AG08396 (cell line): ENCODE data around the gene MNX1.
A peak's percentile ranks its signal among the peaks of the same experiment; 100 is the strongest.

Experiments used
- DNase-seq: peaks from one replicate; pipeline ENCODE4 v3.0.0; 2012; ENCODE audit warnings: low spot score, mixed read lengths

The MNX1 gene

GRCh38 chr7:157001920-157002818, 8.3 kb downstream of the MNX1 start:
- DNase-seq, result no peak

- DNase-seq, result no peak
These were observed 9.5 kb downstream of the MNX1 start for GRCh38 chr7:157000741-157001653.

GRCh38 chr7:156999958-157000726, 10.3 kb downstream of the MNX1 start:
- no peak for DNase-seq

- peak; percentile 26 for DNase-seq
These were observed 11.2 kb downstream of the MNX1 start for GRCh38 chr7:156998988-156999957.

- DNase-seq, result no peak
These were observed 16.0 kb downstream of the MNX1 start for GRCh38 chr7:156994417-156994816.

GRCh38 chr7:156993925-156994235, 16.6 kb downstream of the MNX1 start:
- no peak for DNase-seq

GRCh38 chr7:156993021-156993924, 17.2 kb downstream of the MNX1 start:
- no peak for DNase-seq

- no peak for DNase-seq
These were observed 20.5 kb downstream of the MNX1 start for GRCh38 chr7:156989766-156990535.

- no peak for DNase-seq
These were observed 21.9 kb downstream of the MNX1 start for GRCh38 chr7:156988343-156989185.

- no peak for DNase-seq
These were observed 24.1 kb downstream of the MNX1 start for GRCh38 chr7:156986378-156986777.

- DNase-seq, result no peak
These were observed 25.1 kb downstream of the MNX1 start for GRCh38 chr7:156985101-156985992.

- peak; percentile 66 for DNase-seq
These were observed 26.1 kb downstream of the MNX1 start for GRCh38 chr7:156984174-156984891.

GRCh38 chr7:156979711-156980110, 30.8 kb downstream of the MNX1 start:
- no peak for DNase-seq

- DNase-seq, result no peak
These were observed 31.4 kb downstream of the MNX1 start for GRCh38 chr7:156979007-156979606.

GRCh38 chr7:156975620-156976019, 34.8 kb downstream of the MNX1 start:
- no peak for DNase-seq

GRCh38 chr7:156969972-156970420, 40.5 kb downstream of the MNX1 start:
- DNase-seq, result no peak
